CD8-positive, alpha-beta memory T cell (primary cell): Measurements from ENCODE around the gene RPRD2. TPM values are rescaled to one million over a fixed set of nuclear protein-coding genes. Genes with fewer than 3 reads are reported as not detected.
A peak's percentile ranks its signal among the peaks of the same experiment; 100 is the strongest.

Experiments
- CTCF ChIA-PET: fragments of 350-600 bp; sonication (Branson Sonifier 250); formaldehyde crosslinking; loops from one replicate; lab custom pipeline; 2021; ENCODE audit warnings: antibody characterized with exemption; lab: Charles Lee
- POLR2A ChIA-PET: fragments of 350-600 bp; sonication (Branson Sonifier 250); formaldehyde crosslinking; loops from one replicate; lab custom pipeline; 2021; ENCODE audit warnings: antibody characterized with exemption; lab: Charles Lee
- DNase-seq, 5 donors: peaks; one replicate each; pipeline versions ENCODE4 v3.0.0 to v3.0.0-alpha.2; 2020 to 2022; ENCODE audit warnings: mixed read lengths in 1 of 5
- H3K27ac ChIP-seq: one replicate; pipeline ENCODE4 v1.7.0; 2013; ENCODE audit warnings: low read depth, mild to moderate bottlenecking, low read length, moderate library complexity
- H3K27me3 ChIP-seq: 2 replicates; pipeline ENCODE4 v1.7.0; 2013; ENCODE audit warnings: low read length, mild to moderate bottlenecking; ENCODE audit not compliant: insufficient read depth, poor library complexity, severe bottlenecking
- H3K36me3 ChIP-seq: 2 replicates; pipeline ENCODE4 v1.7.0; 2013; ENCODE audit warnings: mild to moderate bottlenecking, low read length, moderate library complexity; ENCODE audit not compliant: insufficient read depth
- H3K4me1 ChIP-seq: 2 replicates; pipeline ENCODE4 v1.7.0; 2013; ENCODE audit warnings: mild to moderate bottlenecking, low read length, moderate library complexity; ENCODE audit not compliant: insufficient read depth
- H3K4me3 ChIP-seq: 2 replicates; pipeline ENCODE4 v1.7.0; 2013; ENCODE audit warnings: mild to moderate bottlenecking, low read length
- H3K9me3 ChIP-seq: 2 replicates; pipeline ENCODE4 v1.7.0; 2013; ENCODE audit warnings: mild to moderate bottlenecking, low read length
- H3K27ac Mint-ChIP-seq, 8 donors: one replicate each; pipeline ENCODE4 v1.8.0; 2020 to 2021; ENCODE audit warnings: mixed read lengths in 8 of 8, mild to moderate bottlenecking in 6 of 8, inconsistent platforms in 3 of 8, moderate library complexity in 3 of 8
- H3K27me3 Mint-ChIP-seq, 2 donors: one replicate each; pipeline ENCODE4 v1.8.0; 2020 to 2021; ENCODE audit warnings: mixed read lengths in 2 of 2, mild to moderate bottlenecking in 1 of 2, moderate library complexity in 1 of 2
- H3K36me3 Mint-ChIP-seq, 3 donors: one replicate each; pipeline ENCODE4 v1.8.0; 2020 to 2021; ENCODE audit warnings: mixed read lengths in 3 of 3, inconsistent platforms in 1 of 3, mild to moderate bottlenecking in 1 of 3
- H3K4me1 Mint-ChIP-seq, 3 donors: one replicate each; pipeline ENCODE4 v1.8.0; 2020 to 2021; ENCODE audit warnings: mixed read lengths in 3 of 3, inconsistent platforms in 1 of 3, mild to moderate bottlenecking in 1 of 3
- H3K4me3 Mint-ChIP-seq, 7 donors: one replicate each; pipeline ENCODE4 v1.8.0; 2020 to 2021; ENCODE audit warnings: mixed read lengths in 7 of 7, mild to moderate bottlenecking in 6 of 7, moderate library complexity in 4 of 7, inconsistent platforms in 2 of 7
- H3K9me3 Mint-ChIP-seq, 5 donors: one replicate each; pipeline ENCODE4 v1.8.0; 2020 to 2022; ENCODE audit warnings: mixed read lengths in 5 of 5, mild to moderate bottlenecking in 3 of 5, moderate library complexity in 2 of 5, inconsistent platforms in 1 of 5
- polyA plus RNA-seq: library from polyadenylated mRNA; unstranded; fragments of 300-500 nt; fragmentation: Illumina TruSeq; gene quantifications from one replicate; pipeline ENCODE4 v1.2.3, GENCODE V29; 2021
- total RNA-seq, 2 experiments: library from RNA; stranded (reverse); gene quantifications; one replicate each; pipeline ENCODE4 v1.2.3, GENCODE V29; 2021

RPRD2 gene
- total and polyA plus RNA-seq, 3 experiments from 2014 or later: 24.1 to 40.5 (median 26.4) TPM

- CTCF ChIA-PET: interaction anchor here (0.7 to 1.8 kb wide), 6 partner anchors 8 to 302 kb away, joined by 3 to 8 read pairs (median 3); no protein-coding TSS in a partner anchor
- peaks cover 10% of the 10 kb centered on the region for H3K4me1 ChIP-seq
- DNase-seq: peak; percentile 87 to 93 (median 89)
- Mint-ChIP-seq H3K27ac (peak within 1 kb of the TSS; percentile 50 to 96 (median 81)), H3K4me3 (peak within 1 kb of the TSS; percentile 87 to 94 (median 92)), H3K4me1 (peaks cover 12 to 19% (median 16%) of the 10 kb centered on the region in 3 donors), H3K36me3 (peaks cover 0 to 4% (median 3%) of the 10 kb centered on the region in 3 donors), H3K9me3 (no peaks in the 10 kb centered on the region), H3K27me3 (peaks cover 0 to 2% of the 10 kb centered on the region in 2 donors)
- H3K27me3 ChIP-seq: no peaks in the 10 kb centered on the region
- peak within 1 kb of the TSS; percentile 61 for H3K27ac ChIP-seq
- H3K4me3 ChIP-seq: peak within 1 kb of the TSS; percentile 80
- no peaks in the 10 kb centered on the region for H3K9me3 ChIP-seq
- H3K36me3 ChIP-seq: no peaks in the 10 kb centered on the region
- POLR2A ChIA-PET: interaction anchor here (0.6 to 2.8 kb wide), 8 partner anchors 12 to 864 kb away, joined by 3 to 11 read pairs (median 4); partner anchors contain the start of genes RPRD2 and TARS2
These were observed 151.5 kb downstream of the RPRD2 start, which contains the start of gene FALEC for GRCh38 chr1:150515328-150516049. Gene FALEC, plus strand, starts transcription at chr1:150515752.

- H3K36me3 ChIP-seq: no peaks in the 10 kb centered on the region
- H3K27me3 ChIP-seq: no peaks in the 10 kb centered on the region
- Mint-ChIP-seq H3K27me3 (peaks cover 0 to 2% of the 10 kb centered on the region in 2 donors), H3K36me3 (peaks cover 0 to 4% (median 1%) of the 10 kb centered on the region in 3 donors), H3K4me3 (peak overlapping the region; percentile 87 to 94 (median 92)), H3K4me1 (peaks cover 11 to 16% (median 13%) of the 10 kb centered on the region in 3 donors), H3K9me3 (no peaks in the 10 kb centered on the region), H3K27ac (peak overlapping the region; percentile 17 to 96 (median 74))
- peak overlapping the region; percentile 80 for H3K4me3 ChIP-seq
- no peaks in the 10 kb centered on the region for H3K9me3 ChIP-seq
- H3K4me1 ChIP-seq: peaks cover 10% of the 10 kb centered on the region
- peak overlapping the region; percentile 61 for H3K27ac ChIP-seq
- no peak for DNase-seq
- CTCF ChIA-PET: interaction anchor here (0.7 to 1.8 kb wide), 6 partner anchors 9 to 302 kb away, joined by 3 to 8 read pairs (median 3); no protein-coding TSS in a partner anchor
- POLR2A ChIA-PET: interaction anchor here (0.7 to 2.8 kb wide), 6 partner anchors 13 to 152 kb away, joined by 3 to 11 read pairs (median 4); partner anchors contain the start of genes RPRD2 and TARS2
These were observed 152.2 kb downstream of the RPRD2 start for GRCh38 chr1:150516050-150516591.

- peak overlapping the region; percentile 80 for H3K4me3 ChIP-seq
- H3K27me3 Mint-ChIP-seq: peaks cover 0 to 2% of the 10 kb centered on the region in 2 donors
- peak overlapping the region; percentile 61 for H3K27ac ChIP-seq
- H3K36me3 Mint-ChIP-seq: peaks cover 0 to 4% (median 1%) of the 10 kb centered on the region in 3 donors
- peak overlapping the region in 7 of 8 donors; percentile 17 to 96 (median 74) for H3K27ac Mint-ChIP-seq
- peaks cover 10% of the 10 kb centered on the region for H3K4me1 ChIP-seq
- no peaks in the 10 kb centered on the region for H3K9me3 ChIP-seq
- no peaks in the 10 kb centered on the region for H3K27me3 ChIP-seq
- POLR2A ChIA-PET: interaction anchor here (0.7 to 2.8 kb wide), 3 partner anchors 14 to 153 kb away, joined by 3 to 11 read pairs (median 6); partner anchors contain the start of gene RPRD2
- CTCF ChIA-PET: interaction anchor here (0.7 to 1.8 kb wide), 5 partner anchors 9 to 105 kb away, joined by 3 to 8 read pairs (median 3); no protein-coding TSS in a partner anchor
- peaks cover 11 to 16% (median 13%) of the 10 kb centered on the region in 3 donors for H3K4me1 Mint-ChIP-seq
- no peaks in the 10 kb centered on the region for H3K9me3 Mint-ChIP-seq
- H3K4me3 Mint-ChIP-seq: peak overlapping the region; percentile 87 to 94 (median 92)
- DNase-seq: no peak
- H3K36me3 ChIP-seq: no peaks in the 10 kb centered on the region
These were observed 152.7 kb downstream of the RPRD2 start for GRCh38 chr1:150516616-150517015.

GRCh38 chr1:150521196-150521968, 157.4 kb downstream of the RPRD2 start:
- Histone ChIP-seq H3K4me1 (peaks cover 3% of the 10 kb centered on the region), H3K36me3 (no peaks in the 10 kb centered on the region), H3K27me3 (no peaks in the 10 kb centered on the region), H3K4me3 (no peak overlapping the region), H3K9me3 (no peaks in the 10 kb centered on the region), H3K27ac (no peak overlapping the region)
- Mint-ChIP-seq H3K27me3 (no peaks in the 10 kb centered on the region), H3K4me3 (no peak overlapping the region), H3K9me3 (no peaks in the 10 kb centered on the region), H3K36me3 (peaks cover 0 to 1% (median 0%) of the 10 kb centered on the region in 3 donors), H3K4me1 (peaks cover 2 to 6% (median 5%) of the 10 kb centered on the region in 3 donors), H3K27ac (no peak overlapping the region)
- ChIA-PET POLR2A (interaction anchor here (0.6 to 0.7 kb wide), 3 partner anchors 15 to 68 kb away, joined by 3 to 5 read pairs (median 5); no protein-coding TSS in a partner anchor), CTCF (interaction anchor here (0.8 kb wide), 1 partner anchor 39 kb away, joined by 3 read pairs; no protein-coding TSS in a partner anchor)
- no peak for DNase-seq

GRCh38 chr1:150525348-150525747, 161.4 kb downstream of the RPRD2 start:
- H3K27me3 ChIP-seq: no peaks in the 10 kb centered on the region
- Mint-ChIP-seq H3K4me1 (no peaks in the 10 kb centered on the region), H3K36me3 (no peaks in the 10 kb centered on the region), H3K4me3 (no peak overlapping the region), H3K27ac (no peak overlapping the region), H3K9me3 (no peaks in the 10 kb centered on the region), H3K27me3 (no peaks in the 10 kb centered on the region)
- H3K4me1 ChIP-seq: no peaks in the 10 kb centered on the region
- DNase-seq: no peak
- H3K4me3 ChIP-seq: no peak overlapping the region
- CTCF ChIA-PET: no interaction called here
- no peak overlapping the region for H3K27ac ChIP-seq
- no peaks in the 10 kb centered on the region for H3K9me3 ChIP-seq
- POLR2A ChIA-PET: no interaction called here
- no peaks in the 10 kb centered on the region for H3K36me3 ChIP-seq

Other genes starting within 250 kb of the RPRD2 start
- gene PLEKHO1, start 214.2 kb upstream of the RPRD2 start, total RNA-seq: 10 to 100 TPM; 44.9 to 47.2 TPM
- 47.3 TPM for gene PLEKHO1, start 214.2 kb upstream of the RPRD2 start, polyA plus RNA-seq
- gene ANP32E, start 128.0 kb upstream of the RPRD2 start, total RNA-seq: 100 to 1,000 TPM; 154 TPM
- gene ANP32E, start 128.0 kb upstream of the RPRD2 start, polyA plus RNA-seq: 57.9 TPM
- not detected for gene CA14, start 106.4 kb upstream of the RPRD2 start, total RNA-seq
- 0.20 TPM for gene CA14, start 106.4 kb upstream of the RPRD2 start, polyA plus RNA-seq
- gene APH1A, start 95.1 kb upstream of the RPRD2 start, total RNA-seq: 100 to 1,000 TPM; 139 to 140 TPM
- gene APH1A, start 95.1 kb upstream of the RPRD2 start, polyA plus RNA-seq: 63.4 TPM
- gene C1orf54, start 91.4 kb upstream of the RPRD2 start, total RNA-seq: under 1 TPM; 0.60 to 0.61 TPM
- 4.0 TPM for gene C1orf54, start 91.4 kb upstream of the RPRD2 start, polyA plus RNA-seq
- 1 to 10 TPM in 1 of 2 experiments, under 1 TPM in 1; 0.81 to 1.7 TPM for gene CIART, start 81.6 kb upstream of the RPRD2 start, total RNA-seq
- gene CIART, start 81.6 kb upstream of the RPRD2 start, polyA plus RNA-seq: 0.60 TPM
- 10 to 100 TPM; 76.9 to 81.0 TPM for gene MRPS21, start 70.3 kb upstream of the RPRD2 start, total RNA-seq
- gene MRPS21, start 70.3 kb upstream of the RPRD2 start, polyA plus RNA-seq: 80.1 TPM
- 10 to 100 TPM; 75.2 to 79.8 TPM for gene PRPF3, start 42.6 kb upstream of the RPRD2 start, total RNA-seq
- gene PRPF3, start 42.6 kb upstream of the RPRD2 start, polyA plus RNA-seq: 20.3 TPM
- gene TARS2, start 123.3 kb downstream of the RPRD2 start, total RNA-seq: 10 to 100 TPM; 49.7 to 51.2 TPM
- gene TARS2, start 123.3 kb downstream of the RPRD2 start, polyA plus RNA-seq: 29.0 TPM
- gene ECM1, start 144.0 kb downstream of the RPRD2 start, total RNA-seq: 1 to 10 TPM; 1.3 to 1.5 TPM
- gene ECM1, start 144.0 kb downstream of the RPRD2 start, polyA plus RNA-seq: 0.09 TPM
- not detected for gene FALEC, start 151.6 kb downstream of the RPRD2 start, total RNA-seq
- not detected for gene FALEC, start 151.6 kb downstream of the RPRD2 start, polyA plus RNA-seq
- gene ADAMTSL4, start 185.3 kb downstream of the RPRD2 start, total RNA-seq: under 1 TPM; 0.22 to 0.31 TPM
- not detected for gene ADAMTSL4, start 185.3 kb downstream of the RPRD2 start, polyA plus RNA-seq
- 100 to 1,000 TPM; 211 to 216 TPM for gene MCL1, start 215.5 kb downstream of the RPRD2 start, total RNA-seq
- gene MCL1, start 215.5 kb downstream of the RPRD2 start, polyA plus RNA-seq: 168 TPM